ENCODE results near the gene EMSY. TPM values are rescaled to one million over a fixed set of nuclear protein-coding genes. Genes with fewer than 3 reads are reported as not detected.

Gene EMSY
- total RNA-seq, 2 experiments from 2014 or later: 23.2 to 26.7 TPM

- H3K4me1 Mint-ChIP-seq (ENCODE audit: low read depth): peaks cover 10% of the 10 kb centered on the region
- H3K4me3 Mint-ChIP-seq: no peak overlapping the region
- intact Hi-C loops (cut with micrococcal nuclease): loop anchor here (2.0 to 5.0 kb wide), 4 partner anchors 20 to 217 kb away; partner anchors contain the start of genes EMSY, GVQW3, THAP12 and WNT11
- peak; percentile 42 for DNase-seq
- no peak overlapping the region for H3K27ac Mint-ChIP-seq
- H3K9me3 Mint-ChIP-seq: no peaks in the 10 kb centered on the region
- peaks cover 10% of the 10 kb centered on the region for H3K27me3 Mint-ChIP-seq (ENCODE audit: low read depth)
- CTCF ChIA-PET: no interaction called here
- H3K36me3 Mint-ChIP-seq (ENCODE audit: low read depth): no peaks in the 10 kb centered on the region
Measured at GRCh38 chr11:76424379-76424778, 20.4 kb upstream of the EMSY start.

GRCh38 chr11:76424891-76425290, 19.9 kb upstream of the EMSY start:
- CTCF ChIA-PET: interaction anchor here (0.6 kb wide), 1 partner anchor 14 kb away, joined by 4 read pairs; no protein-coding TSS in a partner anchor
- peaks cover 9% of the 10 kb centered on the region for H3K27me3 Mint-ChIP-seq (ENCODE audit: low read depth)
- no peaks in the 10 kb centered on the region for H3K36me3 Mint-ChIP-seq (ENCODE audit: low read depth)
- H3K4me1 Mint-ChIP-seq (ENCODE audit: low read depth): peaks cover 10% of the 10 kb centered on the region
- intact Hi-C loops (cut with micrococcal nuclease): loop anchor here (2.0 to 5.0 kb wide), 4 partner anchors 20 to 218 kb away; partner anchors contain the start of genes EMSY, GVQW3, THAP12 and WNT11
- no peak overlapping the region for H3K4me3 Mint-ChIP-seq
- H3K27ac Mint-ChIP-seq: no peak overlapping the region
- no peaks in the 10 kb centered on the region for H3K9me3 Mint-ChIP-seq
- DNase-seq: no peak

GRCh38 chr11:76426660-76427059, 18.2 kb upstream of the EMSY start:
- DNase-seq: no peak
- H3K9me3 Mint-ChIP-seq: no peaks in the 10 kb centered on the region
- H3K4me3 Mint-ChIP-seq: no peak overlapping the region
- CTCF ChIA-PET: no interaction called here
- H3K27me3 Mint-ChIP-seq (ENCODE audit: low read depth): peaks cover 9% of the 10 kb centered on the region
- no peak overlapping the region for H3K27ac Mint-ChIP-seq
- intact Hi-C loops (cut with micrococcal nuclease): no loop called here
- H3K36me3 Mint-ChIP-seq (ENCODE audit: low read depth): no peaks in the 10 kb centered on the region
- peaks cover 10% of the 10 kb centered on the region for H3K4me1 Mint-ChIP-seq (ENCODE audit: low read depth)

- H3K4me3 Mint-ChIP-seq: no peak overlapping the region
- H3K4me1 Mint-ChIP-seq (ENCODE audit: low read depth): peaks cover 11% of the 10 kb centered on the region
- no peak overlapping the region for H3K27ac Mint-ChIP-seq
- no peaks in the 10 kb centered on the region for H3K27me3 Mint-ChIP-seq (ENCODE audit: low read depth)
- CTCF ChIA-PET: interaction anchor here (1.7 kb wide), 1 partner anchor 16 kb away, joined by 4 read pairs; no protein-coding TSS in a partner anchor
- DNase-seq: no peak
- intact Hi-C loops (cut with micrococcal nuclease): no loop called here
- H3K9me3 Mint-ChIP-seq: peaks cover 2% of the 10 kb centered on the region
- H3K36me3 Mint-ChIP-seq (ENCODE audit: low read depth): peaks cover 1% of the 10 kb centered on the region
Measured at GRCh38 chr11:76436020-76436419, 8.8 kb upstream of the EMSY start.

GRCh38 chr11:76443268-76443980, 1.4 kb upstream of the EMSY start:
- DNase-seq: no peak
- Mint-ChIP-seq H3K4me1 (ENCODE audit: low read depth) (peaks cover 32% of the 10 kb centered on the region), H3K27ac (peak overlapping the region; percentile 96), H3K4me3 (peak overlapping the region; percentile 95), H3K9me3 (no peaks in the 10 kb centered on the region), H3K36me3 (ENCODE audit: low read depth) (peaks cover 27% of the 10 kb centered on the region), H3K27me3 (ENCODE audit: low read depth) (no peaks in the 10 kb centered on the region)
- CTCF ChIA-PET: interaction anchor here (1.7 kb wide), 1 partner anchor 234 kb away, joined by 3 read pairs; no protein-coding TSS in a partner anchor
- intact Hi-C loops (cut with micrococcal nuclease): loop anchor here (10.0 kb wide), 2 partner anchors 549 to 1551 kb away; partner anchors contain the start of gene INTS4

- CTCF ChIA-PET: interaction anchor here (0.5 to 1.7 kb wide), 2 partner anchors 234 to 603 kb away, joined by 3 to 7 read pairs; no protein-coding TSS in a partner anchor
- intact Hi-C loops (cut with micrococcal nuclease): loop anchor here (1.0 to 10.0 kb wide), 10 partner anchors 19 to 1551 kb away; partner anchors contain the start of genes AAMDC, ACER3, GVQW3 and INTS4
- Mint-ChIP-seq H3K27me3 (ENCODE audit: low read depth) (no peaks in the 10 kb centered on the region), H3K4me1 (ENCODE audit: low read depth) (peaks cover 32% of the 10 kb centered on the region), H3K4me3 (peak overlapping the region; percentile 95), H3K36me3 (ENCODE audit: low read depth) (peaks cover 28% of the 10 kb centered on the region), H3K9me3 (no peaks in the 10 kb centered on the region), H3K27ac (peak overlapping the region; percentile 96)
- DNase-seq: no peak
Measured at GRCh38 chr11:76444065-76444383, 794 bp upstream of the EMSY start.

GRCh38 chr11:76445121-76446084, 585 bp downstream of the EMSY start:
- peak; percentile 66 for DNase-seq
- peaks cover 38% of the 10 kb centered on the region for H3K36me3 Mint-ChIP-seq (ENCODE audit: low read depth)
- intact Hi-C loops (cut with micrococcal nuclease): loop anchor here (2.0 to 10.0 kb wide), 5 partner anchors 21 to 1549 kb away; partner anchors contain the start of genes AAMDC, INTS4 and RSF1
- H3K4me1 Mint-ChIP-seq (ENCODE audit: low read depth): peaks cover 29% of the 10 kb centered on the region
- H3K27me3 Mint-ChIP-seq (ENCODE audit: low read depth): no peaks in the 10 kb centered on the region
- peak overlapping the region; percentile 95 for H3K4me3 Mint-ChIP-seq
- H3K9me3 Mint-ChIP-seq: no peaks in the 10 kb centered on the region
- H3K27ac Mint-ChIP-seq: peak overlapping the region; percentile 96
- CTCF ChIA-PET: interaction anchor here (0.6 to 1.4 kb wide), 3 partner anchors 15 to 623 kb away, joined by 3 to 4 read pairs (median 4); no protein-coding TSS in a partner anchor

GRCh38 chr11:76448506-76448905, 3.7 kb downstream of the EMSY start:
- CTCF ChIA-PET: no interaction called here
- Mint-ChIP-seq H3K4me3 (no peak overlapping the region), H3K9me3 (no peaks in the 10 kb centered on the region), H3K36me3 (ENCODE audit: low read depth) (peaks cover 39% of the 10 kb centered on the region), H3K27me3 (ENCODE audit: low read depth) (no peaks in the 10 kb centered on the region), H3K27ac (no peak overlapping the region), H3K4me1 (ENCODE audit: low read depth) (peaks cover 13% of the 10 kb centered on the region)
- no peak for DNase-seq
- intact Hi-C loops (cut with micrococcal nuclease): loop anchor here (10.0 kb wide), 2 partner anchors 554 to 1546 kb away; partner anchors contain the start of gene INTS4

GRCh38 chr11:76453248-76453647, 8.4 kb downstream of the EMSY start:
- DNase-seq: no peak
- Mint-ChIP-seq H3K27me3 (ENCODE audit: low read depth) (no peaks in the 10 kb centered on the region), H3K27ac (no peak overlapping the region), H3K4me3 (no peak overlapping the region), H3K4me1 (ENCODE audit: low read depth) (no peaks in the 10 kb centered on the region), H3K36me3 (ENCODE audit: low read depth) (peaks cover 29% of the 10 kb centered on the region), H3K9me3 (no peaks in the 10 kb centered on the region)
- CTCF ChIA-PET: no interaction called here
- intact Hi-C loops (cut with micrococcal nuclease): no loop called here

- DNase-seq: no peak
- H3K27me3 Mint-ChIP-seq (ENCODE audit: low read depth): no peaks in the 10 kb centered on the region
- H3K27ac Mint-ChIP-seq: no peak overlapping the region
- H3K4me3 Mint-ChIP-seq: no peak overlapping the region
- peaks cover 26% of the 10 kb centered on the region for H3K36me3 Mint-ChIP-seq (ENCODE audit: low read depth)
- peaks cover 3% of the 10 kb centered on the region for H3K4me1 Mint-ChIP-seq (ENCODE audit: low read depth)
- CTCF ChIA-PET: no interaction called here
- H3K9me3 Mint-ChIP-seq: no peaks in the 10 kb centered on the region
- intact Hi-C loops (cut with micrococcal nuclease): no loop called here
Measured at GRCh38 chr11:76455331-76455730, 10.5 kb downstream of the EMSY start.

GRCh38 chr11:76455931-76456330, 11.1 kb downstream of the EMSY start:
- no peak for DNase-seq
- Mint-ChIP-seq H3K4me1 (ENCODE audit: low read depth) (peaks cover 3% of the 10 kb centered on the region), H3K4me3 (no peak overlapping the region), H3K27me3 (ENCODE audit: low read depth) (no peaks in the 10 kb centered on the region), H3K27ac (no peak overlapping the region), H3K36me3 (ENCODE audit: low read depth) (peaks cover 27% of the 10 kb centered on the region), H3K9me3 (no peaks in the 10 kb centered on the region)
- CTCF ChIA-PET: no interaction called here
- intact Hi-C loops (cut with micrococcal nuclease): no loop called here

GRCh38 chr11:76456571-76456970, 11.8 kb downstream of the EMSY start:
- Mint-ChIP-seq H3K9me3 (no peaks in the 10 kb centered on the region), H3K4me3 (no peak overlapping the region), H3K27me3 (ENCODE audit: low read depth) (no peaks in the 10 kb centered on the region), H3K36me3 (ENCODE audit: low read depth) (peaks cover 25% of the 10 kb centered on the region), H3K4me1 (ENCODE audit: low read depth) (peaks cover 3% of the 10 kb centered on the region), H3K27ac (no peak overlapping the region)
- no peak for DNase-seq
- intact Hi-C loops (cut with micrococcal nuclease): no loop called here
- CTCF ChIA-PET: no interaction called here

Measured in activated naive CD4-positive, alpha-beta T cell treated with anti-CD3 and anti-CD28 coated beads for 36 hours (primary cell).